ENCODE results near the gene AP5Z1. TPM values are rescaled to one million over a fixed set of nuclear protein-coding genes. Genes with fewer than 3 reads are reported as not detected.

AP5Z1 gene
- total RNA-seq, 4 donors from 2014 or later = 36.6 to 111 (median 44.5) TPM

DNA sequence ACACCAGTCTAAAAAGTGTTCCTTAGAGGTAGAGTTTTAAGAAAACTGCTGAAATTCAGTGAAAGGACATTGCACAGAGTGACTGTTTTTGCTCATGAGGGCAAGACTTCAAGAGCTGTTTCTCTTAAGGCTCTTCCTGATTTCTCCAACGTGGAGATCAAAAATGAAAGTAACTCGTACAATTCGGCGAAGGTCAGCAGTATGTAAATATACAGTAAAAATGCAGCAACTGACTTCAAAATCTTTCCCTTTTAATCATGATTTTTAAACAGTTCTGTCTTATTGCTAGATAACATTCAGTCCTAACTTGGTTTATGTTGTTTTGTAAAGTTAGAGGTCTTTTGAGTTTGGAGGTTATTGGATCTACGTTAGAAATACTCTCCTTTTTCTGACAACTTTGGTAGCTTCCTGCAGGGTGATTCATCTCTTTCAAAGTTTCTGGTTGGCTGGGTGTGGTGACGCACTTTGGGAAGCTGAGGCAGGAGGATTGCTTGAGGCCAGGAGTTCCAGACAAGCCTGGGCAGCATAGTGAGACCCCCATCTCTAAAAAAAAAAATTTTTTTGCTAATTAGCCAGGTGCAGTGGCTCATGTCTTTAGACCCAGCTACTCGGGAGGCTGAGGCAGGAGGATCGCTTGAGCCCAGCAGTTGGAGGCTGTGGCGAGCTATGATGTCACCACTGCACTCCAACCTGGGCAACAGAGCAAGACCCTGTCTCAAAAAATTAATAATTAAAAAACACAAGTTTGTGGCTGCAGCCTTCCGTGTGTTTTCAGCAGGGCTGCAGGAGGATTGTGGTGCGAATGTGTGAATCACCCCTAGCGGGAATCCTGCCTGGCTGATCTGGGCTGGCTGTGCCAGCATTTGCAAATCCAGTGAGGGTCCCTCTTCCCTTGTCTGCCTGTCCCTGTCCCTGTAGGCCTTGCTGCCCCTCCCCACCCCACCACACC, 29.2 kb upstream of the AP5Z1 start:
- no peaks in the 10 kb centered on the region for H3K27me3 ChIP-seq
- peak; percentile 59 for DNase-seq
- peaks cover 28 to 74% (median 58%) of the 10 kb centered on the region in 4 donors for H3K4me1 ChIP-seq
- WGBS, 2 donors (ENCODE audit: low coverage in 1 of 2) = 2 to 45% methylated on average over 6 to 12 of the region's 12 CpGs
- H3K4me3 ChIP-seq = peak overlapping the region in 3 of 4 donors; percentile 17 to 43 (median 25)
- in situ Hi-C loops (cut with MboI; ENCODE audit: low pct_ligation_motif_present in 1 of 4, low pct_unique_long_range_greater_than_20kb in 1 of 4, low sequenced_read_pairs in 3 of 4) (loop anchor here in 1 of 4 donors (10.0 kb wide), 1 partner anchor 61 kb away; the partner anchor contains the start of gene FOXK1), intact Hi-C loops (cut with DNase I; ENCODE audit: low total_unique reads) (loop anchor here (5.0 kb wide), 1 partner anchor 64 kb away; the partner anchor contains the start of gene FOXK1)
- peak; percentile 11 to 70 (median 68) for TF ChIP-seq POLR2AphosphoS5 (IDR thresholded peaks at IDR 0.05)
- peak; percentile 51 for TF ChIP-seq POLR2A (IDR thresholded peaks at IDR 0.05)
- TF ChIP-seq EP300 (IDR thresholded peaks at IDR 0.05; ENCODE audit: low read depth) = no peak
- TF ChIP-seq, protein P1, sequence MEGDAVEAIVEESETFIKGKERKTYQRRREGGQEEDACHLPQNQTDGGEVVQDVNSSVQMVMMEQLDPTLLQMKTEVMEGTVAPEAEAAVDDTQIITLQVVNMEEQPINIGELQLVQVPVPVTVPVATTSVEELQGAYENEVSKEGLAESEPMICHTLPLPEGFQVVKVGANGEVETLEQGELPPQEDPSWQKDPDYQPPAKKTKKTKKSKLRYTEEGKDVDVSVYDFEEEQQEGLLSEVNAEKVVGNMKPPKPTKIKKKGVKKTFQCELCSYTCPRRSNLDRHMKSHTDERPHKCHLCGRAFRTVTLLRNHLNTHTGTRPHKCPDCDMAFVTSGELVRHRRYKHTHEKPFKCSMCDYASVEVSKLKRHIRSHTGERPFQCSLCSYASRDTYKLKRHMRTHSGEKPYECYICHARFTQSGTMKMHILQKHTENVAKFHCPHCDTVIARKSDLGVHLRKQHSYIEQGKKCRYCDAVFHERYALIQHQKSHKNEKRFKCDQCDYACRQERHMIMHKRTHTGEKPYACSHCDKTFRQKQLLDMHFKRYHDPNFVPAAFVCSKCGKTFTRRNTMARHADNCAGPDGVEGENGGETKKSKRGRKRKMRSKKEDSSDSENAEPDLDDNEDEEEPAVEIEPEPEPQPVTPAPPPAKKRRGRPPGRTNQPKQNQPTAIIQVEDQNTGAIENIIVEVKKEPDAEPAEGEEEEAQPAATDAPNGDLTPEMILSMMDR (IDR thresholded peaks at IDR 0.05) = no peak
- no peaks in the 10 kb centered on the region for H3K9me3 ChIP-seq
- peak overlapping the region; percentile 96 to 99 (median 98) for H3K27ac ChIP-seq
- peaks cover 0 to 3% (median 0%) of the 10 kb centered on the region in 4 donors for H3K36me3 ChIP-seq

GRCh38 chr7:4747013-4747412, 28.4 kb upstream of the AP5Z1 start:
- intact Hi-C loops (cut with DNase I; ENCODE audit: low total_unique reads) (loop anchor here (5.0 kb wide), 1 partner anchor 65 kb away; the partner anchor contains the start of gene FOXK1), in situ Hi-C loops (cut with MboI; ENCODE audit: low pct_ligation_motif_present in 1 of 4, low pct_unique_long_range_greater_than_20kb in 1 of 4, low sequenced_read_pairs in 3 of 4) (loop anchor here in 1 of 4 donors (10.0 kb wide), 1 partner anchor 62 kb away; the partner anchor contains the start of gene FOXK1)
- H3K4me1 ChIP-seq = peaks cover 28 to 67% (median 52%) of the 10 kb centered on the region in 4 donors
- TF ChIP-seq POLR2A (IDR thresholded peaks at IDR 0.05) (no peak), POLR2AphosphoS5 (IDR thresholded peaks at IDR 0.05) (no peak), EP300 (IDR thresholded peaks at IDR 0.05; ENCODE audit: low read depth) (no peak)
- TF ChIP-seq, protein P1 (IDR thresholded peaks at IDR 0.05) = no peak
- DNase-seq = no peak
- WGBS, 2 donors (ENCODE audit: low coverage in 1 of 2) = 92 to 100% methylated on average over 1 to 22 of the region's 22 CpGs
- peak overlapping the region; percentile 96 to 99 (median 98) for H3K27ac ChIP-seq
- H3K9me3 ChIP-seq = no peaks in the 10 kb centered on the region
- H3K36me3 ChIP-seq = peaks cover 0 to 3% (median 0%) of the 10 kb centered on the region in 4 donors
- H3K4me3 ChIP-seq = no peak overlapping the region
- no peaks in the 10 kb centered on the region for H3K27me3 ChIP-seq

DNA sequence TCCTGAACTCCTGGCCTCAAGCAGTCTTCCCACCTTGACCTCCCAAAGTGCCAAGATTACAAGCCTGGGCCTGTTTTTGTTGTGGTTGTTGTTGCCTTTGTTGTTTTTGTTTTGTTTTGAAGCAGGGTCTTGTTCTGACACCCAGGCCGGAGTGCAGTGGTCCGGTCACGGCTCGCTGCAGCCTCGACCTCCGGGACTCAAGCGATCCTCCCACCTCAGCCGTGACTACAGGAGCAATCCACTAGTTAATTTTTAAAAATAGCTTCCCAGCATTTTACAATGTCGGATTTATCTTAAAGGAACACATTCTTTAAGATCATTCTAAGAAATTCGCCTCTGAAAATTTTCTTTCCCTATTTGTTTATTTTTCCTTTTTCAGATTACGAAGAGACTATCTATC, 27.7 kb upstream of the AP5Z1 start:
- in situ Hi-C loops (cut with MboI; ENCODE audit: low pct_ligation_motif_present in 1 of 4, low pct_unique_long_range_greater_than_20kb in 1 of 4, low sequenced_read_pairs in 3 of 4) = loop anchor here in 1 of 4 donors (10.0 kb wide), 1 partner anchor 63 kb away; the partner anchor contains the start of gene FOXK1
- TF ChIP-seq POLR2AphosphoS5 (IDR thresholded peaks at IDR 0.05) (no peak), EP300 (IDR thresholded peaks at IDR 0.05; ENCODE audit: low read depth) (no peak), POLR2A (IDR thresholded peaks at IDR 0.05) (no peak)
- TF ChIP-seq, protein P1 (IDR thresholded peaks at IDR 0.05) = no peak
- Histone ChIP-seq H3K4me1 (peaks cover 28 to 60% (median 51%) of the 10 kb centered on the region in 4 donors), H3K9me3 (no peaks in the 10 kb centered on the region), H3K36me3 (no peaks in the 10 kb centered on the region), H3K27ac (peak overlapping the region; percentile 96 to 99 (median 98)), H3K27me3 (no peaks in the 10 kb centered on the region), H3K4me3 (no peak overlapping the region)
- intact Hi-C loops (cut with DNase I; ENCODE audit: low total_unique reads) = loop anchor here (5.0 kb wide), 1 partner anchor 65 kb away; the partner anchor contains the start of gene FOXK1
- 46 to 64% methylated on average over 10 to 11 of the region's 11 CpGs for WGBS, 2 donors (ENCODE audit: low coverage in 1 of 2)
- no peak for DNase-seq

DNA sequence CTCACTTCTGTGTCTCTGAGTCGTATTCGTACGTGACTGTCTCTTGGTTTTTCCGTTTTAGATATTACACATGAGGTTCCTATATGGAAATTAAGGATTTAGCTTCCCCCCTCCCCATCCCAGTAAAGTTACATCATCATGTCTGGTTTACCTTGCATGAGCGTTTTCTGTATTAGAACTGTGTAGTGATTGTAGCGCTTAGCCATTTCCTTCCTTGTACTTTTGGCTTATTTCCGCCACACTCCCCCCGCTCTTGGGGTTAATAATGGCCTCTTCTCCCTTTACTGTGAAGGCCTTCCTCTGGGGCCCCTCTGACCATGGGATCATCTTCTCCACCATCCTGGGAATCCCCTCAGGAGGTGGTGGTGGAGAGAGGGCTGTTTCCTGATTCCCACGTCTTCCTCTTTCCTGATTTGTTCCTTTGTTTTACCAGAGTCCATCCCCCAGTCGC, 27.2 kb upstream of the AP5Z1 start:
- Histone ChIP-seq H3K4me1 (peaks cover 27 to 55% (median 47%) of the 10 kb centered on the region in 4 donors), H3K27me3 (no peaks in the 10 kb centered on the region), H3K9me3 (no peaks in the 10 kb centered on the region), H3K27ac (peak overlapping the region; percentile 96 to 99 (median 98)), H3K4me3 (no peak overlapping the region), H3K36me3 (no peaks in the 10 kb centered on the region)
- intact Hi-C loops (cut with DNase I; ENCODE audit: low total_unique reads) = loop anchor here (5.0 kb wide), 1 partner anchor 66 kb away; the partner anchor contains the start of gene FOXK1
- WGBS, 2 donors (ENCODE audit: low coverage in 1 of 2) = 64 to 73% methylated on average over 9 to 10 of the region's 10 CpGs
- in situ Hi-C loops (cut with MboI; ENCODE audit: low pct_ligation_motif_present in 1 of 4, low pct_unique_long_range_greater_than_20kb in 1 of 4, low sequenced_read_pairs in 3 of 4) = loop anchor here in 1 of 4 donors (10.0 kb wide), 1 partner anchor 63 kb away; the partner anchor contains the start of gene FOXK1
- TF ChIP-seq, protein P1 (IDR thresholded peaks at IDR 0.05) = no peak
- TF ChIP-seq EP300 (IDR thresholded peaks at IDR 0.05; ENCODE audit: low read depth) (no peak), POLR2A (IDR thresholded peaks at IDR 0.05) (no peak), POLR2AphosphoS5 (IDR thresholded peaks at IDR 0.05) (no peak)
- DNase-seq = no peak

Measured in transverse colon (tissue), 4 donors.